Peyer's patch (tissue), 4 donors: Measurements from ENCODE around the gene UGT1A9. TPM values are rescaled to one million over a fixed set of nuclear protein-coding genes. Genes with fewer than 3 reads are reported as not detected.
"Not testable (repeated sequence)": the region's sequence is repeated elsewhere in the genome, so short reads cannot be mapped to it uniquely, and the experiment has no call there.

Experiments
- DNase-seq, 3 donors: peaks; one replicate each; pipeline ENCODE4 v3.0.0-alpha.2; 2017 to 2019
- H3K27ac ChIP-seq, 4 donors: fragments of 200-600 bp; sonication (generic); one replicate each; pipeline ENCODE4 v1.5.1; 2016 to 2019
- H3K27me3 ChIP-seq, 2 donors: fragments of 200-600 bp; sonication (generic); one replicate each; pipeline ENCODE4 v1.5.1; 2019
- H3K36me3 ChIP-seq, 3 donors: fragments of 200-600 bp; sonication (generic); one replicate each; pipeline ENCODE4 v1.5.1; 2016 to 2019
- H3K4me1 ChIP-seq, 4 donors: fragments of 200-600 bp; sonication (generic); one replicate each; pipeline ENCODE4 v1.5.1; 2016 to 2019
- H3K4me3 ChIP-seq, 4 donors: fragments of 200-600 bp; sonication (generic); 1 replicate in 3 of 4; 2 replicates in 1 of 4; pipeline ENCODE4 v1.5.1; 2016 to 2019; ENCODE audit warnings: mild to moderate bottlenecking in 1 of 4
- H3K9me3 ChIP-seq, 4 donors: fragments of 200-600 bp; sonication (generic); one replicate each; pipeline ENCODE4 v1.5.1; 2016 to 2019; ENCODE audit warnings: mild to moderate bottlenecking in 1 of 4
- CTCF ChIP-seq, 6 experiments: fragments of 450-650 bp in 4 of 6; fragments of 200-600 bp in 2 of 6; sonication (generic) in 1 of 6; IDR thresholded peaks; one replicate each; pipeline ENCODE4 v1.5.1; 2017 to 2019; ENCODE audit warnings: antibody characterized with exemption in 6 of 6, mild to moderate bottlenecking in 3 of 6, moderate library complexity in 1 of 6
- POLR2A ChIP-seq, 2 donors: fragments of 450-650 bp; IDR thresholded peaks; one replicate each; pipeline ENCODE4 v1.5.1; 2017; ENCODE audit warnings: antibody characterized with exemption in 2 of 2, mild to moderate bottlenecking in 2 of 2, moderate library complexity in 2 of 2
- total RNA-seq, 4 donors: library from RNA; depleted of rRNA; stranded (reverse); fragments of >200 nt; gene quantifications; one replicate each; pipeline ENCODE4 v1.1.0, GENCODE V29; 2016

UGT1A9 gene
- total RNA-seq, 4 donors from 2014 or later: 4.1 to 17.3 (median 14.1) TPM

DNA sequence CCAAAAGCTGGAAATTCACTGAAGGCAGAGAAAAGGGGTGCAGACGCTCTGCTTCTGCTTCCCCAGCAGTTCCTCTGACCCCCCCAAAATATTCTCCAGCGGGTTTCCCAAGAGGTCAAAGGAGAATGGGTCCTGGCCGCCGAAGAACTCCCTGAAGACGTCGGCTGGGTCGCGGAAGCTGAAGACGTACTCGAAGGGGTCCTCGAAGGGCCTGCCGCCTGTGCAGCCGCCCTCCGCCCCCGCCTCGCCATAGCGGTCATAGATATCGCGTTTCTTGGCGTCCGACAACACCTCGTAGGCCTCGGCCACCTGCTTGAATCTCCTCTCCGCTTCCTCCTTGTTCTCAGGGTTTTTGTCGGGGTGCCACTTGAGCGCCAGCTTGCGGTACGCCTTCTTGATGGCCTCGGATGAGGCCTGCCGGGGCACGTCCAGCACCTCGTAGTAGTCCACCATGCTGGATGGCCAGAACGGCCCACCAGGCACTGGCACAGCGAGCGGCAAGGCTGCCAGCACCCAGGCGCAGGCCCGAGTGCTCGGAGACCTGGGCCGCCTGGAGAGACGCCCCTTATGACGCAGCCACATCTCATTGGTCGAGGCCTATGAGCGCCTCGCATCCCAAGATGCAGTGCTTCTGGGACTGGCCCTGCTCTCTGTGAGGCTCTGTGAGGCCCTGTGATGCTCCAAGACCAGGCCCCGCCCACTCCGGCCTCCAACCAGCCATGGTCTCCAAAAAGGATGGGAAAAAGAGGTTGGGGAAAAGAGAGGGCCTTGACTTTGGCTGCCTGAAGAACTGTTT, 72.0 kb downstream of the UGT1A9 start:
- TF ChIP-seq CTCF (IDR thresholded peaks at IDR 0.05) (no peak), POLR2A (IDR thresholded peaks at IDR 0.05) (no peak)
- Histone ChIP-seq H3K36me3 (no peaks in the 10 kb centered on the region), H3K4me3 (no peak overlapping the region), H3K9me3 (no peaks in the 10 kb centered on the region), H3K27me3 (no peaks in the 10 kb centered on the region), H3K4me1 (peaks cover 0 to 3% (median 0%) of the 10 kb centered on the region in 4 donors), H3K27ac (no peak overlapping the region)
- DNase-seq: no peak

- Histone ChIP-seq H3K27ac (peak overlapping the region in 1 of 4 donors; percentile 65), H3K27me3 (no peaks in the 10 kb centered on the region), H3K4me1 (no peaks in the 10 kb centered on the region), H3K9me3 (no peaks in the 10 kb centered on the region), H3K4me3 (no peak overlapping the region), H3K36me3 (no peaks in the 10 kb centered on the region)
- TF ChIP-seq CTCF (IDR thresholded peaks at IDR 0.05) (no peak), POLR2A (IDR thresholded peaks at IDR 0.05) (no peak)
- DNase-seq: peak in 1 of 3 donors; percentile 57
Observed at GRCh38 chr2:233745073-233745755, 73.5 kb downstream of the UGT1A9 start.

GRCh38 chr2:233745838-233746237, 74.1 kb downstream of the UGT1A9 start:
- H3K36me3 ChIP-seq, H3K27me3 ChIP-seq, DNase-seq, H3K9me3 ChIP-seq, H3K4me1 ChIP-seq, H3K4me3 ChIP-seq: not testable (repeated sequence)
- peak overlapping the region in 1 of 4 donors; percentile 65 for H3K27ac ChIP-seq

- DNase-seq: no peak
- no peaks in the 10 kb centered on the region for H3K36me3 ChIP-seq
- H3K4me1 ChIP-seq: no peaks in the 10 kb centered on the region
- peak overlapping the region in 1 of 4 donors; percentile 65 for H3K27ac ChIP-seq
- peaks cover 0 to 4% (median 2%) of the 10 kb centered on the region in 4 donors for H3K9me3 ChIP-seq
- H3K4me3 ChIP-seq: no peak overlapping the region
- no peaks in the 10 kb centered on the region for H3K27me3 ChIP-seq
- TF ChIP-seq POLR2A (IDR thresholded peaks at IDR 0.05) (no peak), CTCF (IDR thresholded peaks at IDR 0.05) (no peak)
Observed at GRCh38 chr2:233746475-233747282, 75.0 kb downstream of the UGT1A9 start.

GRCh38 chr2:233747283-233747544, 75.5 kb downstream of the UGT1A9 start:
- Histone ChIP-seq H3K9me3 (peaks cover 0 to 4% (median 2%) of the 10 kb centered on the region in 4 donors), H3K27me3 (no peaks in the 10 kb centered on the region), H3K36me3 (no peaks in the 10 kb centered on the region), H3K27ac (no peak overlapping the region), H3K4me3 (no peak overlapping the region), H3K4me1 (no peaks in the 10 kb centered on the region)
- no peak for TF ChIP-seq POLR2A (IDR thresholded peaks at IDR 0.05)
- TF ChIP-seq CTCF (IDR thresholded peaks at IDR 0.05): no peak
- DNase-seq: no peak

DNA sequence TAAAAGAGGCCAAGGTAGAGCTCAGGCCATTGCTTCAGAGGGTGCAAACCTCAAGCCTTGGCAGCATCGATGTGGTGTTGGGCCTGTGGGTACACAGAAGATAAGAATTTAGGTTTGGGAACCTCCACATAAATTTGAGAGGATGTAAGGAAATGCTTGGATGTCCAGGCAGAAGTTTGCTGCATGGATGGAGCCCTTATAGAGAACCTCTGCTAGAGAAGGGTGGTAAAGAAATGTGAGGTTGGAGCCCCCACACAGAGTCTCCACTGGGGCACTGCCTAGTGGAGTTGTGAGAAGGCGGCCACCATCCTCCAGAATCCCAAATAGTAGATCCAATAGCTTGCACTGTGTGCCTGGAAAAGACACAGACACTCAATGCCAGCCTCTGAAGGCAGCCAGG, 79.0 kb downstream of the UGT1A9 start:
- H3K36me3 ChIP-seq, H3K4me3 ChIP-seq, H3K4me1 ChIP-seq, H3K9me3 ChIP-seq, H3K27me3 ChIP-seq, DNase-seq: not testable (repeated sequence)
- H3K27ac ChIP-seq: peak overlapping the region in 3 of 4 donors; percentile 32 to 72 (median 71)

- not testable (repeated sequence) for H3K36me3 ChIP-seq, DNase-seq, H3K4me1 ChIP-seq, H3K4me3 ChIP-seq, H3K27me3 ChIP-seq, H3K9me3 ChIP-seq
- peak overlapping the region in 3 of 4 donors; percentile 43 to 72 (median 71) for H3K27ac ChIP-seq
Observed at GRCh38 chr2:233751212-233752009, 79.7 kb downstream of the UGT1A9 start.
